K562 (cell line): ENCODE data around the gene SLC22A23. TPM values are rescaled to one million over a fixed set of nuclear protein-coding genes. Genes with fewer than 3 reads are reported as not detected.
A peak's percentile ranks its signal among the peaks of the same experiment; 100 is the strongest.

ENCODE experiments used
- DDX20 ChIP-seq: fragments of 450-650 bp; IDR thresholded peaks from 2 replicates; pipeline ENCODE4 v1.6.1; 2016; ENCODE audit warnings: missing genetic modification characterization, low read depth, mild to moderate bottlenecking, missing compliant biosample characterization, moderate library complexity
- DMBX1 ChIP-seq: fragments of 250-450 bp; sonication (Bioruptor Pico); IDR thresholded peaks from 2 replicates; pipeline ENCODE4 v1.8.0; 2022; ENCODE audit warnings: inconsistent platforms, mild to moderate bottlenecking, moderate library complexity, borderline replicate concordance
- EGR1 ChIP-seq: fragments of 450-650 bp; conservative IDR thresholded peaks from 2 replicates; pipeline ENCODE4 v1.6.1; 2017; ENCODE audit warnings: mild to moderate bottlenecking
- EZH2 ChIP-seq: IDR thresholded peaks from 2 replicates; pipeline ENCODE4 v1.6.1; 2012; ENCODE audit warnings: low read depth, mild to moderate bottlenecking, inconsistent platforms, low read length, borderline replicate concordance
- HDAC8 ChIP-seq: fragments of 450-650 bp; IDR thresholded peaks from 2 replicates; pipeline ENCODE4 v1.6.1; 2016; ENCODE audit warnings: mild to moderate bottlenecking, missing genetic modification characterization, moderate library complexity, missing compliant biosample characterization
- PTTG1 ChIP-seq: fragments of 450-650 bp; IDR thresholded peaks from 2 replicates; pipeline ENCODE4 v1.6.1; 2016; ENCODE audit warnings: low read depth, mild to moderate bottlenecking, missing genetic modification characterization, missing compliant biosample characterization
- ZNF431 ChIP-seq: sonication (generic); formaldehyde crosslinking; IDR thresholded peaks from 2 replicates; pipeline ENCODE4 v1.8.0; 2022; ENCODE audit warnings: mild to moderate bottlenecking, missing genetic modification reagents
- ZNF507 ChIP-seq: conservative IDR thresholded peaks from 2 replicates; pipeline ENCODE4 v1.6.1; 2017; ENCODE audit warnings: missing genetic modification characterization, missing compliant biosample characterization
- ZNF699 ChIP-seq: fragments of 250-450 bp; sonication (Bioruptor Pico); IDR thresholded peaks from 2 replicates; pipeline ENCODE4 v1.8.0; 2021; ENCODE audit warnings: mild to moderate bottlenecking, moderate library complexity; ENCODE audit not compliant: insufficient replicate concordance
- polyA plus RNA-seq, 8 experiments: library from polyadenylated mRNA; depleted of rRNA in 4 of 8; stranded (reverse) in 5 of 8; unstranded in 3 of 8; fragments of >200 nt; fragmentation: Nextera tagmentation in 2 of 8; fragmentation: Illumina TruSeq in 1 of 8; extraction: Ambion mirVana in 2 of 8; extraction: Trizol in 1 of 8; gene quantifications; 2 replicates each; pipeline versions ENCODE4 v1.2.1 to v1.2.3, GENCODE V29; 2011 to 2014; ENCODE audit warnings: inconsistent platforms in 1 of 8, missing spikeins in 1 of 8
- total RNA-seq, 7 experiments: library from RNA; depleted of rRNA in 6 of 7; stranded (reverse); fragments of >200 nt in 6 of 7; fragmentation: Illumina TruSeq in 2 of 7; extraction: Trizol in 2 of 7; gene quantifications; 2 replicates each; pipeline versions ENCODE4 v1.2.1 to v1.2.3, GENCODE V29; 2011 to 2021; ENCODE audit warnings: low replicate concordance in 1 of 7
- TF ChIP-seq, protein P1 (sequence below), 2 experiments: IDR thresholded peaks; 2 replicates each; pipeline ENCODE4 v1.6.1; 2011; ENCODE audit warnings: borderline replicate concordance in 1 of 2, control low read depth in 1 of 2, low read depth in 1 of 2, low read length in 1 of 2, mild to moderate bottlenecking in 1 of 2, mixed read lengths in 1 of 2, moderate library complexity in 1 of 2; ENCODE audit not compliant: insufficient read depth in 1 of 2, insufficient read length in 1 of 2, poor library complexity in 1 of 2, severe bottlenecking in 1 of 2; ENCODE audit errors: extremely low read depth in 1 of 2
- TF ChIP-seq, protein P2 (sequence below): IDR thresholded peaks from 3 replicates; pipeline ENCODE4 v1.6.1; 2011; ENCODE audit warnings: borderline replicate concordance, mild to moderate bottlenecking; ENCODE audit not compliant: insufficient read length, insufficient read depth
- TF ChIP-seq, protein P3 (sequence below): IDR thresholded peaks from 2 replicates; pipeline ENCODE4 v1.6.1; 2011; ENCODE audit not compliant: insufficient read length; ENCODE audit errors: extremely low read depth
- TF ChIP-seq, protein P4 (sequence below): fragments of 250-450 bp; sonication (Bioruptor Pico); IDR thresholded peaks from 2 replicates; pipeline ENCODE4 v1.8.0; 2022; ENCODE audit warnings: inconsistent platforms, mild to moderate bottlenecking, moderate library complexity, borderline replicate concordance
- TF ChIP-seq, protein P5 (sequence below), 2 experiments: fragments of 450-650 bp in 1 of 2; sonication (generic) in 1 of 2; formaldehyde crosslinking; conservative IDR thresholded peaks; 2 replicates each; pipeline versions ENCODE4 v1.4.0 to v1.8.1; 2020 to 2022; ENCODE audit warnings: mild to moderate bottlenecking in 1 of 2, missing genetic modification reagents in 1 of 2
- TF ChIP-seq, protein P6 (sequence below): fragments of 250-450 bp; sonication (Bioruptor Pico); IDR thresholded peaks from 2 replicates; pipeline ENCODE4 v1.5.0; 2020; ENCODE audit warnings: mild to moderate bottlenecking
- TF ChIP-seq, protein P7 (sequence below): fragments of 250-450 bp; sonication (Bioruptor Pico); IDR thresholded peaks from 2 replicates; pipeline ENCODE4 v1.8.0; 2022; ENCODE audit warnings: moderate library complexity, mild to moderate bottlenecking, inconsistent platforms
- TF ChIP-seq, protein P8 (sequence below): sonication (generic); formaldehyde crosslinking; IDR thresholded peaks from 2 replicates; pipeline ENCODE4 v1.8.1; 2023; ENCODE audit warnings: mild to moderate bottlenecking, missing genetic modification reagents

Gene SLC22A23
- total and polyA plus RNA-seq, 9 of the 15 experiments (the other 6 are each of a cell fraction or from before 2014, with no cell fraction given), result 0.30 to 8.7 (median 2.5) TPM

GRCh38 chr6:3337521-3338350 is 119.1 kb downstream of the SLC22A23 start (continued):
- TF ChIP-seq, protein P1, sequence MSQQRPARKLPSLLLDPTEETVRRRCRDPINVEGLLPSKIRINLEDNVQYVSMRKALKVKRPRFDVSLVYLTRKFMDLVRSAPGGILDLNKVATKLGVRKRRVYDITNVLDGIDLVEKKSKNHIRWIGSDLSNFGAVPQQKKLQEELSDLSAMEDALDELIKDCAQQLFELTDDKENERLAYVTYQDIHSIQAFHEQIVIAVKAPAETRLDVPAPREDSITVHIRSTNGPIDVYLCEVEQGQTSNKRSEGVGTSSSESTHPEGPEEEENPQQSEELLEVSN (IDR thresholded peaks at IDR 0.05; ENCODE audit: borderline replicate concordance in 1 of 2, extremely low read depth in 1 of 2, insufficient read depth in 1 of 2, insufficient read length in 1 of 2, low read depth in 1 of 2, low read length in 1 of 2, poor library complexity in 1 of 2, severe bottlenecking in 1 of 2), result peak in 1 of 2 experiments; percentile 59
- TF ChIP-seq, protein P2, sequence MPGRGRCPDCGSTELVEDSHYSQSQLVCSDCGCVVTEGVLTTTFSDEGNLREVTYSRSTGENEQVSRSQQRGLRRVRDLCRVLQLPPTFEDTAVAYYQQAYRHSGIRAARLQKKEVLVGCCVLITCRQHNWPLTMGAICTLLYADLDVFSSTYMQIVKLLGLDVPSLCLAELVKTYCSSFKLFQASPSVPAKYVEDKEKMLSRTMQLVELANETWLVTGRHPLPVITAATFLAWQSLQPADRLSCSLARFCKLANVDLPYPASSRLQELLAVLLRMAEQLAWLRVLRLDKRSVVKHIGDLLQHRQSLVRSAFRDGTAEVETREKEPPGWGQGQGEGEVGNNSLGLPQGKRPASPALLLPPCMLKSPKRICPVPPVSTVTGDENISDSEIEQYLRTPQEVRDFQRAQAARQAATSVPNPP, result no peak
- TF ChIP-seq, protein P3, sequence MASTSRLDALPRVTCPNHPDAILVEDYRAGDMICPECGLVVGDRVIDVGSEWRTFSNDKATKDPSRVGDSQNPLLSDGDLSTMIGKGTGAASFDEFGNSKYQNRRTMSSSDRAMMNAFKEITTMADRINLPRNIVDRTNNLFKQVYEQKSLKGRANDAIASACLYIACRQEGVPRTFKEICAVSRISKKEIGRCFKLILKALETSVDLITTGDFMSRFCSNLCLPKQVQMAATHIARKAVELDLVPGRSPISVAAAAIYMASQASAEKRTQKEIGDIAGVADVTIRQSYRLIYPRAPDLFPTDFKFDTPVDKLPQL, result no peak
- TF ChIP-seq, protein P4, sequence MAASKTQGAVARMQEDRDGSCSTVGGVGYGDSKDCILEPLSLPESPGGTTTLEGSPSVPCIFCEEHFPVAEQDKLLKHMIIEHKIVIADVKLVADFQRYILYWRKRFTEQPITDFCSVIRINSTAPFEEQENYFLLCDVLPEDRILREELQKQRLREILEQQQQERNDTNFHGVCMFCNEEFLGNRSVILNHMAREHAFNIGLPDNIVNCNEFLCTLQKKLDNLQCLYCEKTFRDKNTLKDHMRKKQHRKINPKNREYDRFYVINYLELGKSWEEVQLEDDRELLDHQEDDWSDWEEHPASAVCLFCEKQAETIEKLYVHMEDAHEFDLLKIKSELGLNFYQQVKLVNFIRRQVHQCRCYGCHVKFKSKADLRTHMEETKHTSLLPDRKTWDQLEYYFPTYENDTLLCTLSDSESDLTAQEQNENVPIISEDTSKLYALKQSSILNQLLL (CRISPR knock-in tag), result no peak
- TF ChIP-seq, protein P5, sequence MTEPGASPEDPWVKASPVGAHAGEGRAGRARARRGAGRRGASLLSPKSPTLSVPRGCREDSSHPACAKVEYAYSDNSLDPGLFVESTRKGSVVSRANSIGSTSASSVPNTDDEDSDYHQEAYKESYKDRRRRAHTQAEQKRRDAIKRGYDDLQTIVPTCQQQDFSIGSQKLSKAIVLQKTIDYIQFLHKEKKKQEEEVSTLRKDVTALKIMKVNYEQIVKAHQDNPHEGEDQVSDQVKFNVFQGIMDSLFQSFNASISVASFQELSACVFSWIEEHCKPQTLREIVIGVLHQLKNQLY (CRISPR knock-in tag; conservative IDR thresholded peaks at IDR 0.05), result no peak
- no peak for TF ChIP-seq ZNF507 (tag)
- no peak for TF ChIP-seq EGR1
- TF ChIP-seq, protein P6, sequence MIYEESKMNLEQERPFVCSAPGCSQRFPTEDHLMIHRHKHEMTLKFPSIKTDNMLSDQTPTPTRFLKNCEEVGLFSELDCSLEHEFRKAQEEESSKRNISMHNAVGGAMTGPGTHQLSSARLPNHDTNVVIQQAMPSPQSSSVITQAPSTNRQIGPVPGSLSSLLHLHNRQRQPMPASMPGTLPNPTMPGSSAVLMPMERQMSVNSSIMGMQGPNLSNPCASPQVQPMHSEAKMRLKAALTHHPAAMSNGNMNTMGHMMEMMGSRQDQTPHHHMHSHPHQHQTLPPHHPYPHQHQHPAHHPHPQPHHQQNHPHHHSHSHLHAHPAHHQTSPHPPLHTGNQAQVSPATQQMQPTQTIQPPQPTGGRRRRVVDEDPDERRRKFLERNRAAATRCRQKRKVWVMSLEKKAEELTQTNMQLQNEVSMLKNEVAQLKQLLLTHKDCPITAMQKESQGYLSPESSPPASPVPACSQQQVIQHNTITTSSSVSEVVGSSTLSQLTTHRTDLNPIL (CRISPR knock-in tag), result no peak
- no peak for TF ChIP-seq ZNF699
- TF ChIP-seq ZNF431 (CRISPR knock-in tag), result no peak
- TF ChIP-seq DDX20 (tag), result no peak
- peak; percentile 52; the same call in 1 of the 2 replicates for TF ChIP-seq HDAC8 (tag)
- TF ChIP-seq, protein P7, sequence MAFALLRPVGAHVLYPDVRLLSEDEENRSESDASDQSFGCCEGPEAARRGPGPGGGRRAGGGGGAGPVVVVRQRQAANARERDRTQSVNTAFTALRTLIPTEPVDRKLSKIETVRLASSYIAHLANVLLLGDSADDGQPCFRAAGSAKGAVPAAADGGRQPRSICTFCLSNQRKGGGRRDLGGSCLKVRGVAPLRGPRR, result no peak; the same call in 1 of the 2 replicates
- TF ChIP-seq PTTG1 (tag), result no peak
- no peak for TF ChIP-seq EZH2
- TF ChIP-seq, protein P8, sequence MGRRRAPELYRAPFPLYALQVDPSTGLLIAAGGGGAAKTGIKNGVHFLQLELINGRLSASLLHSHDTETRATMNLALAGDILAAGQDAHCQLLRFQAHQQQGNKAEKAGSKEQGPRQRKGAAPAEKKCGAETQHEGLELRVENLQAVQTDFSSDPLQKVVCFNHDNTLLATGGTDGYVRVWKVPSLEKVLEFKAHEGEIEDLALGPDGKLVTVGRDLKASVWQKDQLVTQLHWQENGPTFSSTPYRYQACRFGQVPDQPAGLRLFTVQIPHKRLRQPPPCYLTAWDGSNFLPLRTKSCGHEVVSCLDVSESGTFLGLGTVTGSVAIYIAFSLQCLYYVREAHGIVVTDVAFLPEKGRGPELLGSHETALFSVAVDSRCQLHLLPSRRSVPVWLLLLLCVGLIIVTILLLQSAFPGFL (CRISPR knock-in tag), result no peak
- peak; percentile 83 for TF ChIP-seq DMBX1 (CRISPR knock-in tag)
